Activated T-helper 17 cell treated with anti-CD3 and anti-CD28 coated beads, Interleukin-2, amount 50 U/mL, for 72 hours (primary cell): Measurements from ENCODE around the gene LRPPRC. TPM values are rescaled to one million over a fixed set of nuclear protein-coding genes. Genes with fewer than 3 reads are reported as not detected.

ENCODE experiments used
- ATAC-seq: fragments of 150-1000 bp; cut with Tn5 transposase; replicated peaks from 2 replicates; pipeline ENCODE4 v1.10.0; 2021; ENCODE audit warnings: mild to moderate bottlenecking, moderate library complexity
- H3K27ac Mint-ChIP-seq: one replicate; pipeline ENCODE4 v1.8.0; 2022; ENCODE audit warnings: mixed read lengths
- H3K27me3 Mint-ChIP-seq: one replicate; pipeline ENCODE4 v1.8.0; 2022; ENCODE audit warnings: mixed read lengths
- H3K36me3 Mint-ChIP-seq: one replicate; pipeline ENCODE4 v1.8.0; 2022; ENCODE audit warnings: low read depth, mild to moderate bottlenecking, mixed read lengths
- H3K4me1 Mint-ChIP-seq: one replicate; pipeline ENCODE4 v1.8.0; 2022; ENCODE audit warnings: mixed read lengths
- H3K4me3 Mint-ChIP-seq: one replicate; pipeline ENCODE4 v1.8.0; 2022; ENCODE audit warnings: mild to moderate bottlenecking, mixed read lengths
- H3K9me3 Mint-ChIP-seq: one replicate; pipeline ENCODE4 v1.8.0; 2022; ENCODE audit warnings: mixed read lengths
- total RNA-seq, 2 donors: library from RNA; stranded (reverse); gene quantifications; one replicate each; pipeline ENCODE4 v1.2.3, GENCODE V29; 2022

LRPPRC gene
- total RNA-seq, 2 donors from 2014 or later = 109 to 172 TPM

- no peak overlapping the region for H3K27ac Mint-ChIP-seq
- H3K27me3 Mint-ChIP-seq = no peaks in the 10 kb centered on the region
- ATAC-seq = no peak
- no peaks in the 10 kb centered on the region for H3K9me3 Mint-ChIP-seq
- no peaks in the 10 kb centered on the region for H3K4me1 Mint-ChIP-seq
- H3K4me3 Mint-ChIP-seq = no peak overlapping the region
- peaks cover 100% of the 10 kb centered on the region for H3K36me3 Mint-ChIP-seq
Measured at GRCh38 chr2:43946685-43947084, 49.1 kb downstream of the LRPPRC start.

GRCh38 chr2:43945439-43945838, 50.4 kb downstream of the LRPPRC start:
- Mint-ChIP-seq H3K27me3 (no peaks in the 10 kb centered on the region), H3K4me3 (no peak overlapping the region), H3K27ac (no peak overlapping the region), H3K4me1 (no peaks in the 10 kb centered on the region), H3K9me3 (no peaks in the 10 kb centered on the region), H3K36me3 (peaks cover 100% of the 10 kb centered on the region)
- ATAC-seq = no peak

GRCh38 chr2:43944915-43945314, 50.9 kb downstream of the LRPPRC start:
- Mint-ChIP-seq H3K27ac (no peak overlapping the region), H3K4me3 (no peak overlapping the region), H3K27me3 (no peaks in the 10 kb centered on the region), H3K4me1 (no peaks in the 10 kb centered on the region), H3K9me3 (no peaks in the 10 kb centered on the region), H3K36me3 (peaks cover 100% of the 10 kb centered on the region)
- ATAC-seq = no peak

GRCh38 chr2:43943809-43944452, 51.9 kb downstream of the LRPPRC start:
- Mint-ChIP-seq H3K27ac (no peak overlapping the region), H3K9me3 (no peaks in the 10 kb centered on the region), H3K4me3 (no peak overlapping the region), H3K4me1 (no peaks in the 10 kb centered on the region), H3K27me3 (no peaks in the 10 kb centered on the region), H3K36me3 (peaks cover 100% of the 10 kb centered on the region)
- no peak for ATAC-seq

DNA sequence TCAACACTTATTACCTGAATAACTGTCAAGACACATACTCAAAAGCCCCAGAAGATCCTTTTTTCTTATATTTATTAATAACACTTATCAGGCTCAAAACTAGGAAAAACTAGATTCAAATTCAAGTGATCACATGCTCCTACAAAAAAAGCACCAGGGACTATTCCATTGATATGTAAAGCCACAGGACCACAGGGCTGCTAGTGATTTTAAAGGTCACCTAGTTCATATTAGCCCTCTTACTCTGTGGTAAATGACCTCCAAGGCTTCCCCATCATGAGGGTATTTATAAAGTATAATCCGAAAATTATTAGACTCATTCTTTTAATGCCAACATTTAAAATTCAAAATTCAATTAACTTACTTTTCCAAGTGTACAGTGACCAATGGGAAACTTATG, 52.5 kb downstream of the LRPPRC start:
- no peak overlapping the region for H3K27ac Mint-ChIP-seq

DNA sequence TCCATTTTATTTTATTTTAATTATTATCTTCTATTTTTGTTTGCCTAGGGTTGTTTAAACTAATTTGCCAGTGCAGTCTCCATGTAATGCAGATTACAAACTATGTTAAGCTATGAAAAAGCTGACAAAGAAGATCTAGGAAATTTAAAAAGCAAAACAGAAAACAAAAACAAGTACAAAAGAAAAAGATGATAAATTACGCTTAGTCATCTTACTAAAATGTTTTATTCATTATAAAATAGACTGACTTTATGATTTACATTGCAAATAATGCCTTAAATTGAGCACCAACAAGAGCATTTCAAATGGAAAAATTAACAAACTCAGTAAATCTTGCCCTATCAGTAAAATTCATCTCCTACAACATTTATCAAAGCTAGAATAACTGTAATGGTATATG, 52.9 kb downstream of the LRPPRC start:
- no peaks in the 10 kb centered on the region for H3K9me3 Mint-ChIP-seq
- H3K36me3 Mint-ChIP-seq = peaks cover 100% of the 10 kb centered on the region
- no peaks in the 10 kb centered on the region for H3K4me1 Mint-ChIP-seq
- no peak overlapping the region for H3K4me3 Mint-ChIP-seq
- ATAC-seq = no peak
- no peak overlapping the region for H3K27ac Mint-ChIP-seq
- H3K27me3 Mint-ChIP-seq = no peaks in the 10 kb centered on the region

More for the DNA sequence above, 52.5 kb downstream of the LRPPRC start:
- Mint-ChIP-seq H3K9me3 (no peaks in the 10 kb centered on the region), H3K4me3 (no peak overlapping the region), H3K4me1 (no peaks in the 10 kb centered on the region), H3K36me3 (peaks cover 100% of the 10 kb centered on the region), H3K27me3 (no peaks in the 10 kb centered on the region)
- no peak for ATAC-seq

DNA sequence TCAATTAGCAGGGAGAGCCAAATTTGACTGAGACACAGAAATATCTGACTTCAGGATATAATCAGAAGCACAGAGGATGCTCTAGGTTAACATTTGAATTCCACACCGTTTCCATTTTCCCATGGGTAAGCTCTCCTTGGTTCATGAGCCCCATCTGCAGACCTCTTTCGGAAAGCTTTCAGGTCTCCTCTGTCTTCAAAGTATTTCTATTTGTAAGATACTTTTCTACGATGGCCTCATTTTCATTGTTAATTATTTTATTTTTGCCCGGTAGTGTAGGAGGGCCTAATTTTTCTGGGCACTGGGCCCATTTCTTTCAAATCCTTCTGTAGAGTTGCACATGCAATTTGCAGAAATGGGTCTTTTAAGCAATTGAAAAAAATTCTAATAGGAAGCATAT, 53.8 kb downstream of the LRPPRC start:
- no peak overlapping the region for H3K27ac Mint-ChIP-seq
- H3K4me3 Mint-ChIP-seq = no peak overlapping the region
- no peak for ATAC-seq
- H3K27me3 Mint-ChIP-seq = no peaks in the 10 kb centered on the region
- no peaks in the 10 kb centered on the region for H3K4me1 Mint-ChIP-seq
- H3K36me3 Mint-ChIP-seq = peaks cover 100% of the 10 kb centered on the region
- no peaks in the 10 kb centered on the region for H3K9me3 Mint-ChIP-seq

- peaks cover 100% of the 10 kb centered on the region for H3K36me3 Mint-ChIP-seq
- ATAC-seq = no peak
Measured at GRCh38 chr2:43941359-43941758, 54.4 kb downstream of the LRPPRC start.

DNA sequence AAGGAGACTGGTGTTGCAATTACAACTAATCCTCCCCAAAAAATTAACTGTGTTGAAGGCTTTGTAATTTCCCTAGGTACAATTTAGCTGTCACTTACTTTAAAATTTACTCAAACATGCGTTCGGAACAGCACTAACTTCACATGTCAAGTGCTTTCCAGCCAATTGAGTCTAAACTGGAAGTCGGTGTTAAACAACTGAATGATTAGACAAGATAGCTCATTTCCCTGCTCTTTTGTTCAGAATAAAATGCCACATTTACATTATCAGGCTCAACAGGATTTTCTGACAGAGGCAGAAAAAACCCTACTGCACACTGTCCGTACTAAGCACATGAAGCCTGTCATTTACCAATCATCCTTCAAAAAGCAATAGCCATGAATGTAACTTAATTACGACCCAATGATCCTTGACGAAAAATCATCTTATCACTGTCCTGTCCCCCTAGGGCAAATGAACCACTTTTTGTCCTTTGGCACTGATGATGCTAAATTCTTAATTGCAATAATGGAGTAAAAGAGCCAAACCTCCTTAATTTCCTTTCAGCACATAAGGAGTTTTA, 56.0 kb downstream of the LRPPRC start:
- Mint-ChIP-seq H3K27me3 (no peaks in the 10 kb centered on the region), H3K27ac (no peak overlapping the region), H3K9me3 (no peaks in the 10 kb centered on the region), H3K4me3 (no peak overlapping the region), H3K36me3 (peaks cover 96% of the 10 kb centered on the region), H3K4me1 (no peaks in the 10 kb centered on the region)
- no peak for ATAC-seq

More at GRCh38 chr2:43941359-43941758, 54.4 kb downstream of the LRPPRC start:
- H3K4me3 Mint-ChIP-seq = no peak overlapping the region
- no peaks in the 10 kb centered on the region for H3K4me1 Mint-ChIP-seq
- H3K27me3 Mint-ChIP-seq = no peaks in the 10 kb centered on the region
- no peaks in the 10 kb centered on the region for H3K9me3 Mint-ChIP-seq
- H3K27ac Mint-ChIP-seq = no peak overlapping the region

GRCh38 chr2:43937269-43937820, 58.4 kb downstream of the LRPPRC start:
- Mint-ChIP-seq H3K36me3 (peaks cover 96% of the 10 kb centered on the region), H3K4me3 (no peak overlapping the region), H3K4me1 (peaks cover 5% of the 10 kb centered on the region), H3K27me3 (no peaks in the 10 kb centered on the region), H3K27ac (no peak overlapping the region), H3K9me3 (no peaks in the 10 kb centered on the region)
- ATAC-seq = no peak

DNA sequence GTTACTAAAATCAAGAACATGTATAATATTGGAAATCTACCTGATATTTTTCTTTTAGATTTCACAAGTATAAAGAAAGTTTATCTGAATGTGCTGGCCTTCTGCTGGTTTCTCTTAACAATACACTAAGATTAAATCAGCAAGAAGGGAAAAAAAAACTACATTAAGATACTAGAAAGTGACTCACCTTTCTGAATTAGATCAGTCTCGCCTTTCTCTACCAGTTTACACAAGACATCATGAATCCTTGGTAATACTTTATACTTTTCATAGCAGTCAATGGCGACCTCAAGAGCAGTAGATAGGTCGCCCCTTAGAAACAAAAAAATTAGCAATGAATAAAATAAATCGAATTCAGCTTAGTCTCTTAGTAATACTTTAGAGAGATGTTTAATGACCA, 61.2 kb downstream of the LRPPRC start:
- peaks cover 10% of the 10 kb centered on the region for H3K4me1 Mint-ChIP-seq
- H3K9me3 Mint-ChIP-seq = no peaks in the 10 kb centered on the region
- peak; percentile 96 for ATAC-seq
- peak overlapping the region; percentile 58 for H3K27ac Mint-ChIP-seq
- no peak overlapping the region for H3K4me3 Mint-ChIP-seq
- H3K36me3 Mint-ChIP-seq = peaks cover 96% of the 10 kb centered on the region
- no peaks in the 10 kb centered on the region for H3K27me3 Mint-ChIP-seq

- Mint-ChIP-seq H3K4me1 (peaks cover 25% of the 10 kb centered on the region), H3K36me3 (peaks cover 89% of the 10 kb centered on the region), H3K27ac (no peak overlapping the region), H3K27me3 (no peaks in the 10 kb centered on the region), H3K4me3 (no peak overlapping the region), H3K9me3 (no peaks in the 10 kb centered on the region)
- ATAC-seq = no peak
Measured at GRCh38 chr2:43931293-43931692, 64.5 kb downstream of the LRPPRC start.

- Mint-ChIP-seq H3K4me1 (peaks cover 20% of the 10 kb centered on the region), H3K4me3 (peak overlapping the region; percentile 53), H3K9me3 (no peaks in the 10 kb centered on the region), H3K36me3 (peaks cover 93% of the 10 kb centered on the region), H3K27me3 (no peaks in the 10 kb centered on the region), H3K27ac (peak overlapping the region; percentile 75)
- ATAC-seq = peak; percentile 87
Measured at GRCh38 chr2:43927442-43927841, 68.3 kb downstream of the LRPPRC start.

DNA sequence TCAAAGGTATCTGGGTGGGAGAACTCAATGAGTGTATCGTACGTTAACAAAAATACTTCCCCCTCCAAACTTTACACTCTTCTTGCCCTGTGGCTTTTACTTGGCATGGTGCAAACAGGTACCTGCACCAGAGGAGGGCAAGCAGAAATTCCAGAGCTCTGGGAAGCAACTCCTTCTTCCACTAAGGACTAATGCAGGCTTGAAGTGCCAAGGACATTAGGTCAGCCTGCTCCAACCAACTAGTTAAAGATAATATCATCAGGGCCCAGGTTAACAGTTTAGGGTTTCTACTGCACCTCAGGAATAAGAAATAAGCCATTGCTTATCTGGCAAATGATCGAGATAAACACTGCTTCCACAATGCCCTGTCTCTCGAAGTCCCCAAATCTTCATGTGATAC, 70.4 kb downstream of the LRPPRC start:
- Mint-ChIP-seq H3K36me3 (peaks cover 93% of the 10 kb centered on the region), H3K9me3 (no peaks in the 10 kb centered on the region), H3K27ac (no peak overlapping the region), H3K4me3 (no peak overlapping the region), H3K4me1 (peaks cover 20% of the 10 kb centered on the region), H3K27me3 (no peaks in the 10 kb centered on the region)
- ATAC-seq = no peak

DNA sequence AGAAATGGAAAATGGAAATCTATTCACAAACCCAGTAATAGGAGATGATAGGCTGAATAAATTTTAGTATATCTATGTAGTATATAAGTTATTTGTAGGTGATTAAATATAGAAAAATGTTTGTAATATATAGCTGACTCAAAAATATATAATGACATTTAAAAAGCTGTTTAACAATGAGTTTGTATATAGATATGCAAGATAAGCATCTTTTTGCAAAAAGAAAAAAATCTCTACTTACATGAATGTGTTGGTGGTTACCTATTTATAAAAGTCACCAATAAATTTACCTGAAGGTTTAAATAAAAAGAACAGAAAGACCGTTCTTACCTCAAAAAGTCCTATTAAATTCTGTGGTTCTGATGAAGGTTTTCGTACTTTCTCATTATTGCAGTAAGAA, 71.3 kb downstream of the LRPPRC start:
- H3K4me3 Mint-ChIP-seq = no peak overlapping the region
- no peaks in the 10 kb centered on the region for H3K9me3 Mint-ChIP-seq
- H3K4me1 Mint-ChIP-seq = peaks cover 15% of the 10 kb centered on the region
- peaks cover 93% of the 10 kb centered on the region for H3K36me3 Mint-ChIP-seq
- ATAC-seq = no peak
- H3K27me3 Mint-ChIP-seq = no peaks in the 10 kb centered on the region
- no peak overlapping the region for H3K27ac Mint-ChIP-seq
